Thyroid gland (tissue), 4 donors: ENCODE results near the gene TAS2R40.

Experiments used
- POLR2A ChIP-seq, 2 donors: fragments of 450-650 bp; IDR thresholded peaks; one replicate each; pipeline ENCODE4 v1.6.1; 2017; ENCODE audit warnings: antibody characterized with exemption in 2 of 2, mild to moderate bottlenecking in 2 of 2, moderate library complexity in 1 of 2
- TF ChIP-seq, protein P1 (sequence below), 6 experiments: fragments of 200-600 bp in 3 of 6; fragments of 450-650 bp in 3 of 6; sonication (generic) in 3 of 6; IDR thresholded peaks; one replicate each; pipeline ENCODE4 v1.5.1; 2016 to 2019; ENCODE audit warnings: antibody characterized with exemption in 6 of 6, mild to moderate bottlenecking in 2 of 6, inconsistent platforms in 1 of 6, moderate library complexity in 1 of 6

DNA sequence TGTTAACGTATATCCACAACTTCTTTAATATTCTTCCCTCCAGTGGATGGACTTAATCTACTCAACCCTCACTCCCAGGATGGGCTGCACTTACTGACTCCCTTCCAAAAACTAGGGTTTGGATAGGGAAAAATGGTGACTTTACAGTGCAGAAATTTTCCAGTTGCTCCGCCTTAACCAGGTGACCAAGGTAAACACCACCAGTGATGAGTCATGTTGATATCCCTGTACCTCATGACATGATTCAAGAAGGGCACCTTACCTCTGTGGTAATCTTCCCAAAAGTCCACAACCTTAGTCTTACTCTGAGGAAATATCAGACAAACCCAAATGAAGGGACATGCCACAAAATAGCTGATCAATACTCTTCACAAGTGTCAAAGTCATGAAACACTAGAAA is 37.9 kb downstream of the TAS2R40 start:
- TF ChIP-seq, protein P1, sequence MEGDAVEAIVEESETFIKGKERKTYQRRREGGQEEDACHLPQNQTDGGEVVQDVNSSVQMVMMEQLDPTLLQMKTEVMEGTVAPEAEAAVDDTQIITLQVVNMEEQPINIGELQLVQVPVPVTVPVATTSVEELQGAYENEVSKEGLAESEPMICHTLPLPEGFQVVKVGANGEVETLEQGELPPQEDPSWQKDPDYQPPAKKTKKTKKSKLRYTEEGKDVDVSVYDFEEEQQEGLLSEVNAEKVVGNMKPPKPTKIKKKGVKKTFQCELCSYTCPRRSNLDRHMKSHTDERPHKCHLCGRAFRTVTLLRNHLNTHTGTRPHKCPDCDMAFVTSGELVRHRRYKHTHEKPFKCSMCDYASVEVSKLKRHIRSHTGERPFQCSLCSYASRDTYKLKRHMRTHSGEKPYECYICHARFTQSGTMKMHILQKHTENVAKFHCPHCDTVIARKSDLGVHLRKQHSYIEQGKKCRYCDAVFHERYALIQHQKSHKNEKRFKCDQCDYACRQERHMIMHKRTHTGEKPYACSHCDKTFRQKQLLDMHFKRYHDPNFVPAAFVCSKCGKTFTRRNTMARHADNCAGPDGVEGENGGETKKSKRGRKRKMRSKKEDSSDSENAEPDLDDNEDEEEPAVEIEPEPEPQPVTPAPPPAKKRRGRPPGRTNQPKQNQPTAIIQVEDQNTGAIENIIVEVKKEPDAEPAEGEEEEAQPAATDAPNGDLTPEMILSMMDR (IDR thresholded peaks at IDR 0.05): no peak
- TF ChIP-seq POLR2A (IDR thresholded peaks at IDR 0.05): no peak
